Common myeloid progenitor, CD34-positive (primary cell): Measurements from ENCODE around the gene C17orf113. TPM values are rescaled to one million over a fixed set of nuclear protein-coding genes. Genes with fewer than 3 reads are reported as not detected.

ENCODE experiments used
- CTCF ChIA-PET: fragments of 350-600 bp; sonication (Branson Sonifier 250); formaldehyde crosslinking; loops from one replicate; lab custom pipeline; 2021; ENCODE audit warnings: antibody characterized with exemption; lab: Charles Lee
- POLR2A ChIA-PET: fragments of 350-600 bp; sonication (Branson Sonifier 250); formaldehyde crosslinking; loops from one replicate; lab custom pipeline; 2021; ENCODE audit warnings: antibody characterized with exemption; lab: Charles Lee
- DNase-seq, 3 donors: peaks; one replicate each; pipeline versions ENCODE4 v3.0.0 to v3.0.0-alpha.2; 2013
- H3K27ac ChIP-seq, 2 experiments: 1 replicate in 1 of 2; 2 replicates in 1 of 2; pipeline ENCODE4 v1.7.0; 2013; ENCODE audit warnings: inconsistent platforms in 2 of 2, low read length in 2 of 2, mild to moderate bottlenecking in 2 of 2, low read depth in 1 of 2, moderate library complexity in 1 of 2; ENCODE audit not compliant: severe bottlenecking in 2 of 2, insufficient read depth in 1 of 2, poor library complexity in 1 of 2
- H3K27me3 ChIP-seq, 5 experiments: replicated peaks in 2 of 5; 1 replicate in 3 of 5; 2 replicates in 2 of 5; pipeline versions ENCODE4 v1.6.1 to v1.7.0; 2013; ENCODE audit warnings: low read length in 4 of 5, mild to moderate bottlenecking in 2 of 5, moderate library complexity in 2 of 5, inconsistent platforms in 1 of 5; ENCODE audit not compliant: insufficient read depth in 5 of 5, control insufficient read depth in 4 of 5
- H3K36me3 ChIP-seq, 4 experiments: 1 replicate in 2 of 4; 2 replicates in 2 of 4; pipeline versions ENCODE4 v1.6.1 to v1.7.0; 2013; ENCODE audit warnings: low read length in 3 of 4, control low read depth in 1 of 4, mild to moderate bottlenecking in 1 of 4; ENCODE audit not compliant: control insufficient read depth in 4 of 4, insufficient read depth in 4 of 4
- H3K4me1 ChIP-seq, 4 experiments: 1 replicate in 3 of 4; 2 replicates in 1 of 4; pipeline versions ENCODE4 v1.6.1 to v1.7.1; 2013; ENCODE audit warnings: low read length in 3 of 4, mild to moderate bottlenecking in 3 of 4, control low read depth in 1 of 4, inconsistent platforms in 1 of 4, moderate library complexity in 1 of 4; ENCODE audit not compliant: control insufficient read depth in 4 of 4, insufficient read depth in 4 of 4; ENCODE audit errors: control extremely low read depth in 1 of 4
- H3K4me3 ChIP-seq, 7 experiments: 1 replicate in 4 of 7; 2 replicates in 3 of 7; pipeline versions ENCODE4 v1.5.1 to v1.7.0; 2013; ENCODE audit warnings: mild to moderate bottlenecking in 7 of 7, low read length in 6 of 7, moderate library complexity in 6 of 7, inconsistent platforms in 2 of 7, low read depth in 2 of 7, control low read depth in 1 of 7; ENCODE audit not compliant: insufficient read depth in 4 of 7, control insufficient read depth in 1 of 7; ENCODE audit errors: extremely low read depth in 1 of 7
- H3K9me3 ChIP-seq, 5 experiments: 1 replicate in 4 of 5; 2 replicates in 1 of 5; pipeline versions ENCODE4 v1.6.1 to v1.7.1; 2013; ENCODE audit warnings: low read length in 4 of 5, mild to moderate bottlenecking in 2 of 5, inconsistent platforms in 1 of 5, low read depth in 1 of 5, moderate library complexity in 1 of 5; ENCODE audit not compliant: control insufficient read depth in 4 of 5, insufficient read depth in 2 of 5; ENCODE audit errors: control extremely low read depth in 1 of 5
- WGBS: methylation state at CpG from one replicate; pipeline ENCODE4 v1.1.5; 2013; ENCODE audit not compliant: insufficient coverage; 5-methylcytosine and 5-hydroxymethylcytosine counted together
- polyA plus RNA-seq: library from polyadenylated mRNA; unstranded; fragments of 120-200 nt; gene quantifications from one replicate; pipeline ENCODE4 v1.2.1, GENCODE V29; 2013

Gene C17orf113
- polyA plus RNA-seq = 3.5 TPM

DNA sequence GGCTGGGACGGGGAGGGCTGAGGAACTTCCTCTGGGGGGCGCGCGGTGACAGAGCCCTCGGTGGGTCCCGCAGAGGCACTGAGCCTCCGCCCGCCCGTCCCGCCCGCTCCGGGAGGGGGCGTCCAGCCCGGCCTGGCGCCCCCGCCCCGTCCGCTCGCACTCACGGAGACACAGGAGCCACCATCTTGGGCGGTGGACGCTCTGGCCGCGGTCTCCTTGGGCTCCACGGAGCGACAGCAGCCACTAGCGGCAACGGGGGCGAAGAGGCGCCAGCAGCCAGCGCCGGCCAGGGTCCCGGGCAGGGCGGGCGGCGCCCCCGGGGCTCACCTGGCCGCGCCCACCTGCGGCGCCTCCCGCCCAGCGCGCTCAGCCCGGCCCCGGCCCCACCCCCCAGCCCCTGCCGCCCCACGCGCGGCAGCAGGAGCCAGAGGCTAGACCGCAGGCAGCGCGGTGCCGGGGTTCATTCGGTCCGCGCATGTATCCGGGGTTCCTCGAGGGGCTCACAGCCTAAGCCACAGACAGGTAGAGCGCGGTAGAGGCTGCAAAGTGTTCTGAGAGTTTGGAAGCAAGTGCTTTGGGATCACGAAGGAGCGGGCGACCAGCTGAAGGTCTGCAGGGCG, at the start of gene C17orf113:
TSS of gene C17orf113 (minus strand) at position 209 of the 620 bp plus-strand sequence. CDS start 7,225 bp downstream, outside the sequence.
- Histone ChIP-seq H3K9me3 (no peaks in the 10 kb centered on the region), H3K36me3 (no peaks in the 10 kb centered on the region), H3K27me3 (peaks cover 0 to 3% (median 0%) of the 10 kb centered on the region in 5 experiments), H3K4me1 (peaks cover 0 to 19% (median 7%) of the 10 kb centered on the region in 4 experiments), H3K4me3 (peak within 1 kb of the TSS; percentile 49 to 89 (median 70)), H3K27ac (peak within 1 kb of the TSS in 1 of 2 experiments; percentile 2)
- POLR2A ChIA-PET = no interaction called here
- CTCF ChIA-PET = interaction anchor here (0.7 to 1.9 kb wide), 13 partner anchors 9 to 81 kb away, joined by 3 to 17 read pairs (median 4); partner anchors contain the start of gene DNAJC7
- DNase-seq = peak; percentile 59 to 73 (median 62)
- 1% methylated on average over 48 of the region's 65 CpGs for WGBS

DNA sequence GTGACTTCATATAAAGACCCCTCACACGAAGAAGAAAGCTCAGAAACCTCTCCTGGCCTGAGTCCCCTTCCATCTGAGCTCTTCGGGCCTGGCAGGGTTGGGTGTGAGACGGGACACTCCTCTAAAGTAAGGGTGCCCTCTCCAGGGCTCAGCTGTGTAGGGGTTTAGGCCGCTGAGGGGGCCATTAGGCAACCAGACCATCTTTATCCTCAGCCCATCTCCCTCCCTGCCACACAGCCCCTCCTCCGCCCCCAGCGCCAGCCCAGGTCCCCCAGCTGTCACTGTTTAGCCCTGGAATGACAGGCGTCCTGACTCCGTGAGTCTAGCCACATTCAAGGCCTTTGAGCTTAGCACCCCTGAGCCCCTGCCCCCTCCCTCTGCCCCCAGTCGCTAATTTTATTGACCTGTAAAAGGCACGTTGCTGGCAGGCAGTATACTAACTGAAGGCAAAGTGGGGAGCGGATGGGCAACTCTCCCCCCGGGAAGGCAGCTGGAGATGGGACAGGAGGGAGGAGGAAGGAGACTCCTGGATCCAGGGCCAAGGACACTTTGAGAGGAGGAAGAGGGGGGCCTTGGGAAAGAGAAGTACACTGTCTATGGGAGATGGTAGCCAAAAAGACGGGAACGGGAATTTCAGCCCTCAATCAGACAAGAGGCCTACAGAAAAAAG, 48.5 kb upstream of the C17orf113 start:
- H3K4me1 ChIP-seq = peaks cover 0 to 18% (median 10%) of the 10 kb centered on the region in 4 experiments
- H3K27ac ChIP-seq = no peak overlapping the region
- WGBS = 91% methylated on average over 9 of the region's 14 CpGs
- H3K4me3 ChIP-seq = no peak overlapping the region
- POLR2A ChIA-PET = interaction anchor here (0.8 to 0.9 kb wide), 2 partner anchors 10 to 13 kb away, joined by 3 read pairs; partner anchors contain the start of gene DHX58
- CTCF ChIA-PET = interaction anchor here (0.9 to 5.8 kb wide), 9 partner anchors 9 to 80 kb away, joined by 3 to 41 read pairs (median 4); partner anchors contain the start of genes DHX58, DNAJC7 and NKIRAS2
- peaks cover 0 to 7% (median 0%) of the 10 kb centered on the region in 4 experiments for H3K36me3 ChIP-seq
- H3K27me3 ChIP-seq = peaks cover 0 to 16% (median 9%) of the 10 kb centered on the region in 5 experiments
- H3K9me3 ChIP-seq = no peaks in the 10 kb centered on the region
- DNase-seq = no peak

DNA sequence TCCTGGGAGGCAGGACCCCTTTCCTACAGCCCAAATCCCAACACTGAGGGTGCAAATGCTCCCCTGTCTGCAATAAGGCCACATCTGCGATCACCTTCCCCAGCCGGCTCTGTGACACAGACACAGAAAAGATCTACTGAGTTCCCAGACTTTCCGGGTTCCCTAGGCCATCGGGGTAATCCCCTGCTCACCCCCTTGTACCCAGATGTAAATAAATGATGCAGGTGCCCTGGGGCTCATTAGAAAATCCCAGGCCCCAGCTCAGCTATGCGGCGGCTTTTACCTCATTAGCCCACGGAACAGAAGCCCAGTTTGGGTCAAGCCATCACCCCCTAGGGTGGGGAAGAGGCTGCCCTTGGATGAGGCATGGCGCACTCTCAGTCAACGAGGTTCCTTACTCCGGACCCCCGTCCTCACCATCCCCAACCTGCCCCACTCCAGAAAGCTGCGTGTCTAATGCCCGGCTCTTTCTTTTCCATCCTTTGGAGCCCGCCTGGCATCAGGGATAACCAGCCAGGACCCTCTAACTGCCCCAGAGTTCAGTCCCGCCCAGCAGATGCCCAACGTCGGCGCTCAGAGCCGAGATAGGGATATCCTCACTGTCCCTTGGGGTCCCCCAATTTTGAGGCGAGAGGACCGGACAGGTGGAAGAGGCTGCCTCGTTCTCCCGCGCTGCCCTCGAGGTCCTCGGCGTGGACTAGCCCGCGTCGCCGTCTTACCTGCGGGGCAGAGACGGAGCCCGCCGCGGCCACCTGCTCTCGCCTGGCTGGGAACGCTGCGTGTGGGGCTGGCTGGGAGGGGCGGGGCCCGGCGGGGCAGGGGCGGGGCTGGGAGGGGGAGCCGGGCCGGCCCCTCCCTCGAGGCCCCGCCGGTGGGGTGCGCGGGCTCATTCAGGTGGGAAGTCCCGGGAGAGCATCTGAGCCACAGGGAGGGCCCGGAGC, 47.6 kb upstream of the C17orf113 start, which contains the start of gene ZNF385C:
TSS of gene ZNF385C (minus strand) at position 783 of the 941 bp plus-strand sequence. CDS start 35,417 bp downstream, outside the sequence.
- Histone ChIP-seq H3K9me3 (no peaks in the 10 kb centered on the region), H3K4me1 (peaks cover 0 to 21% (median 13%) of the 10 kb centered on the region in 4 experiments), H3K27ac (no peak within 1 kb of the TSS), H3K4me3 (peak within 1 kb of the TSS in 5 of 7 experiments; percentile 6 to 69 (median 46)), H3K36me3 (peaks cover 0 to 1% (median 0%) of the 10 kb centered on the region in 4 experiments), H3K27me3 (peaks cover 0 to 16% (median 9%) of the 10 kb centered on the region in 5 experiments)
- CTCF ChIA-PET = interaction anchor here (0.8 to 5.8 kb wide), 10 partner anchors 9 to 79 kb away, joined by 3 to 41 read pairs (median 4); partner anchors contain the start of genes DHX58, DNAJC7 and NKIRAS2
- POLR2A ChIA-PET = no interaction called here
- WGBS = 18% methylated on average over 34 of the region's 52 CpGs
- peak in 1 of 3 donors; percentile 36 for DNase-seq

DNA sequence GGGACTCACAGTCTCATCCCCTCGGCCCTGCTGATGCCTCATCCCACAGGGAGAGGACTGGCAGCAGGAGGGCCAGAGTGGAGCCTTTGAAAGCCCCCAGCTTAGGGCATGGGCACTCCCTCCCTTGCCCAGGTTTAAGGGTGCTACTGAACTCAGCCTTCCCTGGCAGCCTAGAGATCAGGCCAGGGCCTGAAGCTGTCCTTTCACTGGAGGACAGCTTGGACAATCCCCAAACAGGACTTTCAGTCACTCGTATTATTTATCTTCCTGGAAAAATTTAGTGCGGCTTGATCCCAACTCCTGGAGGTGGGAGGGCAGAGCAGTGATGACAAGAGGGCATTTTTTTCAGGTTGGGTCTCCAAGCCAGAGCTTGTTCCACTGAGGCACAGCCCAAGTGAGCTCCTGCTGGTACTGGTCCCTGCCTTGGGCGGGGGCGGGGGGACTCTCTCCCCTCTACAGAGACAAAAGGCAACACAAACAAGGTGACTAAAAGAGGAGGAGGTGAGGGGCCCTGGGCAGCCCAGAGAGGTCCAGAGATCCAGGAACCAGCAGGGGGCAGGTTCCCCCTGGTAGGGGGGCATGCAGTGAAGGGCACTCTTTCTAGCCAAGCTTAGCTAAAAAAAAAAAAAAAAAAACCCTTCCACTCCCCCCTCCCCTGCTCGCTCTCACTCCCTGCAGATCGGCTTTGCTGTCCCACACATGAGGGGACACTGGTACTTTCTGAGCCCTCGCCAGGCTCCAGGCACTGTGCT, 46.1 kb upstream of the C17orf113 start:
- 85% methylated on average over 4 of the region's 8 CpGs for WGBS
- no peaks in the 10 kb centered on the region for H3K36me3 ChIP-seq
- POLR2A ChIA-PET = no interaction called here
- H3K4me3 ChIP-seq = no peak overlapping the region
- no peak overlapping the region for H3K27ac ChIP-seq
- peak in 1 of 3 donors; percentile 14 for DNase-seq
- H3K27me3 ChIP-seq = peaks cover 0 to 16% (median 9%) of the 10 kb centered on the region in 5 experiments
- no peaks in the 10 kb centered on the region for H3K9me3 ChIP-seq
- CTCF ChIA-PET = interaction anchor here (0.6 to 5.8 kb wide), 7 partner anchors 17 to 76 kb away, joined by 3 to 41 read pairs (median 4); no protein-coding TSS in a partner anchor
- peaks cover 0 to 24% (median 13%) of the 10 kb centered on the region in 4 experiments for H3K4me1 ChIP-seq

DNA sequence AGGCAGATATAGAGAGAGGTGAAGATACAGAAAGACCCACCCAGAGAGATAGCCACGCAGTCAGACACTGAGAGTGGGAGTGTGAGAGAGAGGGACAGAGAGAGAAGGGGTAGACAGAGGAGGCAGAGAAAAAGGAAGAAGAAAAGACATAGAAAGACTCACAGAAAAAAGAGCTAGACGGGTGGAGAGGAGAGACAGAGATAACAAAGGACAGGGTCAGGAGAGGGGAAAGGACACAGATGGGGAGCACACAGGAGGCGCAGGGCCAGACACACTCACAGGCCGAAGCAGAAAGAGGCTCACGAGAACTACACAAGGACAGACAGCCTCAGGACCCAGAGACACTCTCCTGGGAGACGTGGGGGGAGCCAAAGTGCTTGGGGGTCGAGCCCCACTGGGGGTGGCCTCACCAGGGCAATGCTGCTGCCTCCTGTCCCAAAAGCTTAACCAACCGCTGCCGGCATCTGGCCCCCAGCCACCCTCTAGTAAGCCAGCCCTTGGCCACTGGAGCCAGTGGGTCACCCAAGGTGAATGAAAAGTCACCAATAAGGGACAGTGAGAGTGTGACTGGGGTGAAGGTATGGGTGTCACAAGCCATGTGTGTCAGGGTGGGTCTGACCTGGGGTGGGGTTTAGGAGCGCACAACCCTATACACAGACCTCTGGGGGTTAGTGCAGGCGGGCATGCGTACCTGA, 44.1 kb upstream of the C17orf113 start:
- POLR2A ChIA-PET = no interaction called here
- WGBS = 97% methylated on average over 12 of the region's 12 CpGs
- Histone ChIP-seq H3K4me3 (no peak overlapping the region), H3K27ac (no peak overlapping the region), H3K9me3 (no peaks in the 10 kb centered on the region), H3K4me1 (peaks cover 0 to 23% (median 15%) of the 10 kb centered on the region in 4 experiments), H3K27me3 (peaks cover 0 to 16% (median 9%) of the 10 kb centered on the region in 5 experiments), H3K36me3 (no peaks in the 10 kb centered on the region)
- no peak for DNase-seq
- CTCF ChIA-PET = interaction anchor here (0.6 to 0.8 kb wide), 3 partner anchors 10 to 28 kb away, joined by 3 read pairs; no protein-coding TSS in a partner anchor
